Colon (tissue), 2 donors: ENCODE results near the gene CCDC157.

Experiments used
- FAIRE-seq: peaks from 2 replicates; lab custom pipeline; 2012; peaks lifted over from hg19 to GRCh38; lab: Jason Lieb, UNC
- donor health status: control.
- donor health status: control.

CCDC157 gene

GRCh38 chr22:30357650-30358215 is 926 bp downstream of the CCDC157 start:
- FAIRE-seq = no peak

GRCh38 chr22:30358541-30358940 is 1.7 kb downstream of the CCDC157 start:
- no peak for FAIRE-seq

- no peak for FAIRE-seq
Observed at GRCh38 chr22:30361916-30362650, 5.3 kb downstream of the CCDC157 start.

- no peak for FAIRE-seq
Observed at GRCh38 chr22:30362651-30363281, 6.0 kb downstream of the CCDC157 start.

DNA sequence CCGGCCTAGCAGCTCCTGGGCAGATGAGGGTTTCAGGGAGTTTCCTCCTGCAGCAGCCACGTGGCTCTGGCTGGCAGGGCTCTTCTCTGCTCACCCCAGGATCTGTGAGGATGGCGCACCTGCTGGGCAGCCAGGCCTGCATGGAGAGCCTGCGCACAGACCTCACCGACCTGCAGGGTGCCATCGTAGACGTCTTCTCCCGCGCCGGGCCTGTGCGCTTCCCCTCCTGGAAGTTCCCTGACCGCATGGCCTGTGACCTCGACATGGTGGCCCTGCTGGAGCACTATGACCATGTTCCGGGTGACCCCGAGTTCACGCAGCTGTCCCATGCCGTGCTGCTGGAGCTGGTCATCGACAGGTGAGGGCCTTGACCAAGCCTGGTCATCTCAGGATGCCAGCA is 9.1 kb downstream of the CCDC157 start:
- FAIRE-seq = no peak

DNA sequence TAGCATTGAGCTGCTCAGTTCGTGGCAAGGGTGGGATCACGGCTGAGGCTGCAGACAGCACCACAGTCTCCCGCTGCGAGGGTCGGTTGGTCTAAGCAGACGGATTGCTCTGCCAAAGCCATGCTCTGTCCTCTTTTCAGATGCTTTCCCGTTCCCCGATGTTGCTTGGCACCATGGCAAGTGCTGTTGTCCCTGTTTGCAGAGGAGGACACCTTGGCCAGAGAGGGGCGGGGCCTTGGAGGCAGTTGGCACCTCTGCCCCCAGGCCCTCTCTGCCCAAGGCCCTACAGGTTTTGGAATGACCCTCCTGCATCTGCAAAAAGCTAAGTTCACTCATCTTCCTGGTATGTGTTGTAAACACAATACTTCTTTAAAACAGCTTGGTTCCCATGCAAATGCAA is 11.6 kb downstream of the CCDC157 start:
- FAIRE-seq = no peak

DNA sequence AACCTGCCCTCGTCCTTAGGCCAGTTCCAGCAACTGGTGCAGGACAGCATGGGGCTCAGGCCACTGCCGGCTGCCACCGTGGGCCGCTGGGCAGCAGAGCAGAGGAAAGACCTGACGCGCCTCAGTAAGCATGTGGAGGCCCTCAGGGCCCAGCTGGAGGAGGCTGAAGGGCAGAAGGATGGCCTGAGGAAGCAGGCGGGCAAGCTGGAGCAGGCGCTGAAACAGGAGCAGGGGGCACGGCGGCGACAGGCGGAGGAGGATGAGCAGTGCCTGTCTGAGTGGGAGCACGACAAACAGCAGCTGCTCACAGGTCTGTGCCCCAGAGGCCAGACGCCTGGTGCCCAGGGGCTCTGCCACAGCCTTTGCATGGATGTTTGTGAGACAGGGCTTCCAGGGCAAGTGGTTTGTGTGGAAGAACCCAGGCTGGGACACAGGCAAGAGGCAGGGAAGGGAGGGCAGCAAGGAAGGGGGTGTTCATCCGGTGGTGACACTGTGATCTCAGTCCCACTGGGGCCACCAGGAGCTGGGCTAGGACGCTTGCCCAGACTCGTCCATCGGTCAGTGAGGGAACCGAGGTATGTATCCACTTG is 13.9 kb downstream of the CCDC157 start:
- FAIRE-seq = no peak

- no peak for FAIRE-seq
Observed at GRCh38 chr22:30371321-30371720, 14.5 kb downstream of the CCDC157 start.

- no peak for FAIRE-seq
Observed at GRCh38 chr22:30371981-30372380, 15.2 kb downstream of the CCDC157 start.

DNA sequence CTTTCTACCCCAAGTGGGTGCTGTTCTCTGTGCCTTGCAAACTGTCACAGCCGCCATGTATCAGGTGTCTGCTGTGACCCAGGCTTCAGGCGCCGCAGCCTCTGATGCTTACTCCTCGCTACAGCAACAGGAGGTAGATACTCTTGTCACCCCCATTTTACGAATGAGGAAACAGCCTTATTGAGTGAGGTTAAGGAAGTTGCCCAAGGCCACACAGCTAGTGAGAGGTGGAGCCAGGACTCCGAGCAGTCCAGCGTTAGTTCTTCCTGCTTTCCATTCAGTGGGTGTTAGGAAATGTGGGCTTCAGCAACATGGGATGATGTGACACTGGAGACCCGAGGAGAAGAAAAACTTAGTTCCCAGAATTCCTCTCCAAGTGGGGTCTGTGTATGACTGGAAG is 16.1 kb downstream of the CCDC157 start:
- FAIRE-seq = no peak

DNA sequence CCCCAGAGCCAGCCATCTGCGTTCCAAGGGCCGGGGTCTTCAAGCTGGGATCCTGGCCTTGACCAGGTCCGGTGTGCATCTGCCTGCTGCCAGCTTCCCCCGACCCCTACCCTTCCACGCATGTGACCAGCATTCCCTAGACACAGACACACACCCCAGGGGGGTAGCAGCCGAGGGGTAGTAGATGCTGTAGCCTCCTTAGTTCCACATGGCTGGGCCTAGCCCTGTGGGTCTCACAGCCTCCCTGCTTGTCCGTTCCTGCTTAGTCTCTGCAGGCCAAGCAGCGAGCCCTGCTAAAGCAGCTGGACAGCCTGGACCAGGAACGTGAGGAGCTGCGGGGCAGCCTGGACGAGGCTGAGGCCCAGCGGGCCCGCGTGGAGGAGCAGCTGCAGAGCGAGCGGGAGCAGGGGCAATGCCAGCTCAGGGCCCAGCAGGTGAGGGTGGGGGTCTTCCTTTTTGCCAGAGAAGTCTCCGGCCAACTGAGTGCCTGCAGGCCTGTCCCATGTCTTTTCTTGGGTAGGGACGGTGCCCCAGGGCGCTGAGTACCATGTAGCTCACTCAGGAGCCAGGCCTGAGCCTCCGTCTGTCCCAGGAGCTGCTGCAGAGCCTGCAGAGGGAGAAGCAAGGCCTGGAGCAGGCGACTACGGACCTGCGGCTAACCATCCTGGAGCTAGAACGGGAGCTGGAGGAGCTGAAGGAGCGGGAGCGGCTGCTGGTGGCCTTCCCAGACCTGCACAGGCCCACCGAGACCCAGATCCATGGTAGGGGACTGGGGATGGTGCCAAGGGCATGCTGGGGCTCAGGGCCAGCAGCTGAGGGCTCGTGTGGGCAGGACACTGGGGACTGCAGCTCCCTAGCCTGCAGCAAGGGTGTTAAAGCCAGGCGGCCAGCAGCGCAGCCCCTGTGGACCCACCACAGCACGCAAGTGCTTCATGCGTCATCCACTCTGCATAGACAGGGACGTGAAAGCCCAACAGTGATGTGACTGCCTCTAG is 16.8 kb downstream of the CCDC157 start:
- FAIRE-seq = no peak

- no peak for FAIRE-seq
Observed at GRCh38 chr22:30375312-30375849, 18.6 kb downstream of the CCDC157 start.

DNA sequence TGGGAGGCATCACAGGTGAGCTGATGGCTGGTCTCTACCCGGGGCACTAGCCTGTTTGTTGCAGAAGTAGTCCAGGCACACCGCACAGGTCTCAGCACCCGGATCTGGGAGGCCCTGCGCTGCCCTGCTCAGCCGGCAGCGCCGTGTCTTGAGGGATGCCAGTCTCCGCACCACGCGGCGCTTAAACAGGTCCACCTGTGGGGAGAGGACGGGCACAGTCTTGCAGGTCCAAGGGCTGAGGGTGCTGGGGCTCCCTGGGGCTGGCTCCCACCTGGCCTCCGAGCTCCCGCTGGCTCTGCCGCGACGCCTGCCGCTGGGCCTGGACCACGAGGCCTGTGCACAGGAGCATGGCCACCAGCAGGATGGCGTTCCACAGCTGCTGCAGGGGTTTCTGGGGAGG is 23.2 kb downstream of the CCDC157 start:
- no peak for FAIRE-seq

DNA sequence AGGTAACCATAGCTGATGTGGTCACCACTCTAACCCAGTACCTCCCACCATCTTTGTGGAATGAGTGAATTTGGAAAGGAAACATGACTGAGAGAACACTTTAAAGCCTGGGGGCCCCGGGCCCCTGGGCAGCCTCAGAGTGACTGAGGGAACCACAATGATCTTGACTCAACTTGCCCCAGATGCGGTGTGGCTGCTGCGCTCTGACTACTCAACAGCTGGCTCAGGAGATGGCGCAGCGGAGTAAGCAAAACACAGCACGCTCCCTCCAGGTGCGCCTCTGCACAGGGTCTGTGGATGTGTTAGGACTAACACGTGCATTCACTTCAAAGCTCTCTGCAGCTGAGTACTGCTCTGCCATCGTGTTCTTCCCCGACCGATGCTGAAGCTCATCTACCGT is 24.5 kb downstream of the CCDC157 start:
- FAIRE-seq = no peak

GRCh38 chr22:30382340-30382739 is 25.5 kb downstream of the CCDC157 start:
- FAIRE-seq = no peak

DNA sequence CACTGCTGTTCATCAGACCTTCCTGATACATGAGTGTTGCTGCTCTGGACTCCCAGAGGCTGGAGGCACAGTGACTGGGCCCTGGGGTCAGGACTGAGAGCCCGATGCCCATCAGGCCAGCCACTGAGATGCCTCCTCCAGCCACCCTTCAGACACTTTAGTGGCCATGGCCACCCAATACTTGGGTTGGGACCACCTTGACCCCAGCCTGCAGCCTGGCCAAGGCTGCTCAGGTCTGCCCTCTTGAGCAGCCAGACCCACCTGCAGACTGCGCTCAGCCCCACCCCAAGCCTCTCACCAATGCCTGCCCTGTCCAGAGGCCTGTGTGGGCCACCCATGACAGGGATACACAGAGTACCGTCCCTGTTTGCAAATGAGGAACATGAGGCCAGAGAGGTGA is 26.3 kb downstream of the CCDC157 start:
- FAIRE-seq = no peak

- FAIRE-seq = no peak
Observed at GRCh38 chr22:30385942-30386341, 29.1 kb downstream of the CCDC157 start.

- no peak for FAIRE-seq
Observed at GRCh38 chr22:30386608-30386959, 29.8 kb downstream of the CCDC157 start.

DNA sequence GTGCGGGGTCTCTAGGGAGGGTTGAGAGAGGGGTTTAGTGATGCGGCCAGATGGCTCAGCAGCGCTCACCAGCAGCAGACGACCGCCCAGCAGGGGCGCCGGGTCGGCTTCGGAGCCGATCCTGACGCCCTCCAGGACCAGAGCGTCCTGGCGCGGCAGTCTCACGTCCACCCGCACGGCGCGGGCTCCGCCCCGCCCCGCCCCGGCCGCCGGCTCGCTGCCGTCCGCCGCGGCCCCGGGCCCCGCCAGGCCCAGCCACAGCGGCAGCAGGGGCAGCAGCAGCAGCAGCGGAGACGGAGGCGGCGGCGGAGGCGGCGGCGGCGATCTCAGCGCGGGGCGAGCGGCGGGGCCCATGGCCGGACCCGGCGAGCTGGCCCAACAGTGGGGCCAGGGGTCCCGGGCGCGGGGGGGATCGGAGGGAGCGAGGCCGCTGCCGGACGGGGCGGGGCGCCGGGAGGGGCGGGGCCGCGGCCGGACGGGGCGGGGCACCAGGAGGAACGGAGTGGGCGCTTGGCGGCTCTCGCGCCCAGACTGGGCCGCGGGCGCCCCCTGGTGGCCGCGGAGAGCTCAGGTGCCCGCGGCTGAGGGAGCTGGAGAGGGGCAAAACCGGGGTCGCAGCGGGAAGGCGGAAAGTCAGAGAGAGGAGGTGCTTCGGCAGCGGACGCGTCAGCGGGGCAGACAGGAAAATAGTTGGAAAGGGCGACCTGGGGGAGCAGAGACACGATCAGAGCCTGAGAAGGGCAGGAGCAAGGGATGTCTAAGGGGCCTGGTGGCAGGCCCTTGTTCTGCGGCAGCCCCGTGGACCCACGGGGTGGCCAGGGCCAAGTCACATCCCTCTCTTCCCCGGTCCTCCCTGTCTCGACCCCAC is 30.4 kb downstream of the CCDC157 start, which contains the start of gene RNF215:
TSS of gene RNF215 (minus strand) at position 452 of the 868 bp plus-strand sequence. CDS start at position 354, 98 bp downstream.
- no peak for FAIRE-seq

DNA sequence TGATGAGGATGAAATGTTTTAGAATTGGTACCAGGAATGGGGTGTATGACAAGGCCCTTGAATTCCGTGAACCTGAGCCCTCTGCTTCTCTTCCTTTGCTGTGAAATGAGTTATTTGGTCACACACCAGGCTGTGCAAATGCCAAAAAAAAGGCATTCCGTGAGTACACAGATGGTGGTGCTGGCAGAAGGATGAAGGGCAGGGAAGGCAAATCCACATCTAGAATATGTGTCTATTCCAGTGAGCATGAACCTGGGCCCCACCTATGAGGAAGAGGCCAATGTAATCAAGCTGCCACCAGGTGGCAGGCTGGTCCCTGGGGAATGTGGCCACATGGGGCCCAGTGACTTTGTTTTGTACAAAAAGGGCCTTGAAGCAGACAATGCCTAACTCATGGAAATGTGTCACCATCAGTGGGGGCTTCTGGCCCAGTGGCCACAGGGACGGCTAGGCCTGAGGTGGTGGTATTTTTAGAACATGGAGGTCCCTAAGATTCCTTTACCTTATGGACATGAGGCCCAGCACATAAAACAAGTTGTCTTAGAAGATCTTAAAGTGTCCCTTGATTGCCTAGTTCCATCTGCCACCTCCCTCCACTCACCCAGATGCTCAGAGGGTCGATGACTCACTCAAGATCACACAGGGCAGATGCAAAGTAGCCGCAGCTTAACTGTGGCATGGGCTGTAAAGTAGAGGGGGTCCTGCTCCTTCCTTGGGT is 34.3 kb downstream of the CCDC157 start:
- no peak for FAIRE-seq
